GM18505 (cell line): Measurements from ENCODE around the gene ARHGEF10L.
"Not testable (repeated sequence)": the region's sequence is repeated elsewhere in the genome, so short reads cannot be mapped to it uniquely, and the experiment has no call there.

Experiments used
- ATAC-seq: cut with Tn5 transposase; IDR thresholded peaks from one replicate; pipeline ENCODE4 v1.9.1; 2021; ENCODE audit not compliant: unreplicated experiment
- POLR2A ChIP-seq: IDR thresholded peaks from 4 replicates; pipeline ENCODE4 v1.6.1; 2011; ENCODE audit warnings: borderline replicate concordance; ENCODE audit not compliant: insufficient read depth, insufficient read length; ENCODE audit errors: extremely low read depth

The ARHGEF10L gene

DNA sequence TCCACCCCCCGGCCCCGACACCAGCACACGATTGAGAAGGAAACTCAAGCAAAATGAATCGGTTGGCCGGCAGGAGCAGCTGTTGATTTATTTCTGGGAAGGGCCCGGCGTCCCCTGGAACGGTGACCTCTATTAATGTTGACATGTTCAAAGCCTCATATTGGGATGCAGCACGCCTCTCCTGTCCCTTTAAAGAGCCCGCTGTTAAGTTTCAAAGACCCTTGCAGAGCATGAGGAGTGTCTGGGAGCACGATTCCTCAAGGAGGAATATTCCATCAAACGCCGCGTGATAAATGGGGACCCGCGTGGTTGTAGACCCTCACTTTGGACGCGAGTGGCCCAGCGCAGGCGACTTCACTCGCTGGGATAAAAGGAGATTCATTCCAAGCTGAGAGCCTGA, 194.2 kb downstream of the ARHGEF10L start:
- no peak for TF ChIP-seq POLR2A
- ATAC-seq, result no peak

DNA sequence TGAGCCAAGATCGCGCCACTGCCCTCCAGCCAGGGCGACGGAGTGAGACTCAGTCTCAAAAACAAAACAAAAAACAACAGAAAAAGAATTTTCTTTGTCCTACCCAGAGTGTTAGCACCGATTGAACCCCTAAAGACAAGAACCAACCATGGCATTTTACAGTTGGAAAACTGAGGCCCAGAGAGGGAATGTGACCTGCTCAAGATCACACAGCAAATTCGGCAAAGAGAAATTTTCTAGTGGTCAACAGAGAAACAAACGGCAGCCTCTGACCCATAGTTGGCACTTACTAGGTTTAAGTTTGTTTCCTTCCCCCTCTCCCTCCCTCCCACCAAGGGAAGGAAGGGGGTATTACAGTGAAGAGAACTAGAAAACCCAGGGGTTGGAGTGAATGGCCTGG, 195.1 kb downstream of the ARHGEF10L start:
- no peak for TF ChIP-seq POLR2A
- no peak for ATAC-seq

DNA sequence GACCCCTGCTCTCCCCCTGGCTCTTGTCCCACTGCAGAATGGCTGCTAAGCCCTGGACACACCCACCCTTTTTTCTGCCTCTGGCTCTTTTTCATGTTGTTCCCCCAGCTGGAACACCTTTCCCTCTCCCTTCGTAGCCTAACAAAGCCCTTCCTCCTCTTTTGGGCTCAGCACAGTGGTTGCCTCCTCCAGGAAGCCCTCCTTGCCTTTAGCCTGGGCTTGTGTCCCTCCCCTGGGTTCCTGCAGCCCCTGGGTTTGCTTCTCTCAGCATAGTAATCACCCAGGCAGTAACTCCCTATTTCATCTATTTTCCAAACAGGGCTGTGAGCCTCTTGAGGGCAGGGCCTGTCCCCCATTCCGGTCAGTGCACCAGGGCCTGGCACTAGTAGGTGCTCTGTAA, 195.8 kb downstream of the ARHGEF10L start:
- ATAC-seq, result no peak
- no peak for TF ChIP-seq POLR2A

DNA sequence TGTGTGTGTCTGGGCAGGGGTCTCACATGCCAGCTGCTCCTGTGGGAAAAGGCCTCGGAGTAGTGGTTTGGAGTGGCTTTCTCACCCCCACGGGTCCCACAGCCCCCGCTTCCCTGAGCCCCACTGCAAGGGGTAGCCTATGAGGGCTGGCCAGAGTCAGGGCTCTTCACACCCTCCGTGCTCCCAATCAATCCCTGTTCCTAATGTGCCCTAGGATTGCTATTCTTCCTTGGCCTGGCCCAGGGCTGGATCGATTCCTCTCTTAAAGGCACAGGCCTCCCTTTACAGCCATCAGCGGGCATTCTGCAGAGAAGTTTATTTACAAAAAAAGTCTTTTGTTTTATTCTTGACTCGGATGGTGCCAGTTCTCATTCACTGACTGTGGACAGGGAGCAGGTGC, 196.3 kb downstream of the ARHGEF10L start:
- TF ChIP-seq POLR2A, result no peak
- ATAC-seq, result no peak

DNA sequence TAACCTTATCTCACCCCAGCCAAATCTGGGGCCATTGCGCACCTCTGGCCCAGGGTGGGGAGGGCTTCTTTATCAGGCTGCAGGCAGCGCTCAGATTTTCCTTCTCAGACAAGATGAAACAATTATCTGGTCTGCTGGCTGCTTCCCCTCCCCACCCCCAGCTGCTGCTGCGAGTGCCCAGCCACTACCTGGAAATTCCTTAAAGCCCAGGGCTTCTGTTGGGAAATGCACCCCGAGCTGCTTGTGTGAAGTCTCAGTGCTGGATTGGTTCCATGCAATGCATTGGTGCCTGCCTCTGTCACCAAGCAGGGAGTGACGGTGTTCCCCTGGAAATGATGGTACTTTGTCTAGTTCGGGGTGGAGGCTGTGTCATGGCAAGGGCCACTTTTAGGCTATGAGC, 197.1 kb downstream of the ARHGEF10L start:
- no peak for TF ChIP-seq POLR2A
- no peak for ATAC-seq

DNA sequence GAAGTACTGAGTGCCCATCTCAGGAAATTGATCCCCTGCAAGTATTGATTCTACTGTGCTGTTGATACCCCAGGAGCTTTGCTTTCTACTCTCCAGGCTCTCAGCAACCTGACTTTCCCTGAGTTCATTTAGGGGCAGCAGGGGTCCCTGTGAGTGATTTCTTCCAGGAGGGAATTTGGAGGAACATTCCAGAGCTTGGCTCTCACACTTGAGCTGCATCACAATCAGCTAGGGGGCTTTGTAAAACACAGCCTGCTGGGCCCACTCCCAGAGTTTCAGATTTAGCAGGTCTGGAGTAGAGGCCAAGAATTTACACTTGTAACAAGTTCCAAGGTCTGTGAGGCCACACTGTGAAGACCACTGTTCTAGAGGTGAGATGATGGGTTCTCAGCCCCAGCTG, 199.6 kb downstream of the ARHGEF10L start:
- no peak for ATAC-seq
- no peak for TF ChIP-seq POLR2A

DNA sequence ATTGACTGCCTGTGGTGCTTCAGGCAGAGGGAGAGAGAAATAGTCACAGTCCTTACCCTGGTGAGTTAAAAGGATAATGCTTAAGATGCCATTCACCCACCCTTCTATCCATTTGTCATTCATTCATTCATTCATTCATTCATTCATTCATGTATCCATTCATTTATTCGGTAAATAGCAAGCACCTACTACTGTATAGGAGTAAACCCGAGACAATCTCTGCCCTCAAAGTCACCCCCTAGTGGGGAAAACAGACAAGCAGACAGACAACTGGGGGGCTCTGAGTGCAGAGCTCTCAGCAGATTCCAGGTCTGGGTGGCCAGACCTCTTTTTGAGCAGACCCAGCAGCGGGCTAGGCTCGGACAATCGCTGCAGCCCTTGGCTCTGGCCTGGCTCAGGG, 201.6 kb downstream of the ARHGEF10L start:
- no peak for ATAC-seq
- no peak for TF ChIP-seq POLR2A

DNA sequence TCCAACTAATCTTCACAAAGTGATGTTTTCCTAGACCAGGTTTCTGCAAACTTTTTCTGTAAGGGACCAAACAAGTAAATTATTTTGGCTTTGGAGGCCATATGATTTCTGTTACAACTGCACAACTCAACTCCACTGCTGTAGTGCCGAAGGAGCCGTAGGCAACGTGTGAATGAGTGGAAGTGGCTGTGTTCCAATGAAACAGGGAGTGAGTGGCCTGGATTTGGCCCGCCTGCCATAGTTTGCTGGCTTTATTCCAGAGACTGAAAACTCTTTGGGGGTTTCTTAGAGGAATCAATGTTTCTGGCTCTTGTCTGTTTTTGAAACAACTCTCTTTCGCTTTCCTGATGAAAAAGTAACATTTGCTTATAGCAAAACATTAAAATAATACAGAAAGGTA, 203.1 kb downstream of the ARHGEF10L start:
- TF ChIP-seq POLR2A, result no peak
- ATAC-seq, result no peak

DNA sequence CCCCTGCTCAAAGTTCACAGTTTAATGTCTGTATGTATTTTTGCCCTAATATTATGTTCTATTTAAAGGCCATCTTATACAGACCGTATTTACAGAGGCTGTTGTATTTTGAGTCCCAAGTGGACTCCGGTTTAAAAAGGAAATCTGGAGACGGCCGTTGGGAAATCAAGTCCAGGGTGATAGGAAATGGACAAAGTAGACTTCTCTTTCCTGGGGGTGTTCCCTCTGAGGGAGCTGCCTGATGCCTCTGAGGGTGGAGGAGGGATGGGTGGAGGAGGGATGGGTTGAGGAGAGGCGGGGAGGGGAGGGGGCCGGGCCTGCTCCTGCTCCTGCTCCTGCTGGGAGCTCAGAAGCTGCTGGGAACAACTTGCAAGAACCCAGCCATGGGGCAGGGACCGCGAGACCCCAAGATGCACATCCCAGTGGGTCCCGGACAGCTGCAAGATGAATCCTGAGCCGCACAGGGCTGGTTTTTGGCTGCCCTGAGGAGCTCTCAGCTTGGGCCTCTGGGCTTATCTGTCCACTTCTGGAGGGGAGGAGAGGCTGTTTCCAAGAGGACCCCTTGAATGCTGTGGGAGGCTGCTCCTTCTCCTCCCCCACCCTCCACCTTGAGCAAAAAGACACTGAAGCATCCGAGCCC, 203.6 kb downstream of the ARHGEF10L start:
- ATAC-seq, result no peak
- TF ChIP-seq POLR2A, result no peak

DNA sequence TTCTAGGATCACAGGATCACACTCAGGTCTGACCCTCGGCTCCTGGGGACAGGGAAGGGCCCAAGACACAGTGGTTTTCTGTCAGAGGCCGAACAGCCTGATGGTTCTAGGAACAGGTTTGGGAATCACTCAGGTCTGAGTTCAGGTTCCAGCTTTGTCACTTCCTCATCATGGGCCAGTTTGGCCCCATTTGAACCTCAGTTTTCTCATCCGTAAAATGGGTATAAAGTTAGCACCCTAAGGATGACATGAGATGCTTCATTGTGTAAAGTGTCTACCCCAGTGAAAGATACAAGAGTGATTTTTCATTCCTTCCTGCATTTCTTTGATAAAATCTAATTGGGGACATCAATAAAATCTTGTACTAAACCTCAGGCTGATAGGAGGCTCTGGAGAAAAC, 204.4 kb downstream of the ARHGEF10L start:
- no peak for TF ChIP-seq POLR2A
- no peak for ATAC-seq

DNA sequence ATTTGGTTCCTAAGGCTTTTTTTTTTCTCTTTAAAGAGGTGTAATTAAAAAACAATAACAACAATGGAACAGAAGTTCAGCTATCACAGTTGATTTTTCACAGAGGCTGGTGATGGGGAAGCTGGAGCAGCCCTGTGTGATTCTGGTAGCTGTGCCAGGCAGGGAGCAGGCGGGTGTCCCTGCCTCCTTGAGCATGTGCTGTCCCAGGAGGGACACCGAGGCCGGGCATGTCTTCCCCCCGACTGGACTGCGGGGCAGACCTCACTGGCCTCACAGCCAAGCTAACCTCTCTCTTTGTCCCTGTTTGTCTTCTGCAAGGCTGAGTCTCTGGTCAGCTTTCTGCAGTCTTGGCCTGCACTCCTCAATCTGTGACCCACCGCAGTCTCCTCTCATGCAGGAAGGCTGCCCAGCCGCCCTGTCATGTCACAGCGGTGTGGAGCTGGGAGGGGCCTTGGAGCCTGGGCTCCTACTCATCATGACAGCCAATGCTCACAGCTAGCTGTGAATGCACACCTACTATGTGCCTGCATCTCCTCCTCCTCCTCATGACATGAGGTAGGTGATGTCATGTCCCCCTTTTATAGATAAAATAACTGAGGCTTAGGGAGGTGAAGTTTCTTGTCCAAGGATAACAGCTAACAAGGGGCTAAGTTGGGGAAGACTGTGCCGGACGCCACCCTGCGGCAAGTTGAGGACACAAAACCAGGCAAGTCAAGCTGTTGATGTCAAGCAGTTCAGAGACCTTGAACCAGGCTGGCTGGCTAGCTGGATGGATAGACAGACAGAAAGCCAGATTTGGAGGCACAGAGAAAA, 205.4 kb downstream of the ARHGEF10L start:
- no peak for TF ChIP-seq POLR2A
- no peak for ATAC-seq

DNA sequence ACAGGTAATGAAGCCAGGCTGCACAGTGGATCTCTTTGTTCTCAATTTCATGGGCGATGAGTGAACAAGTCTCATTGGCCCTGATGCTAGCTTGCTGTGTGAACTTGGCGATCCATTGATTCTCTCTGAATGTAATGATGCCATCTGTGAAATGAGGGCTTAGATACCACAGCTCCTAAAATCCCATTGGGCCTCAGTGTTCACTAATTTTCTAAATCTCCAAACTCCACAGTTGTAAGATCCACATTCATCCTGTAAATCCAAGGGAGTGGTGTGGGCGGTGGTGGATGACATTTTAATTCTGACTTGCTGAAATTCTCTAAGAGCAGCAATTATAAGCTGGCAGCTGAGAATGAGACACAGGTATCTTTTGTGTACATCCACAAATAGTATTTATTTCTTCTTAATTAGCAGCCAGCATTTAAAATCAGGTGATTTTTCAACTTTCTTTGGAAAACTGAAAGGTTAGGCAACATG, 206.0 kb downstream of the ARHGEF10L start:
- no peak for ATAC-seq
- no peak for TF ChIP-seq POLR2A

DNA sequence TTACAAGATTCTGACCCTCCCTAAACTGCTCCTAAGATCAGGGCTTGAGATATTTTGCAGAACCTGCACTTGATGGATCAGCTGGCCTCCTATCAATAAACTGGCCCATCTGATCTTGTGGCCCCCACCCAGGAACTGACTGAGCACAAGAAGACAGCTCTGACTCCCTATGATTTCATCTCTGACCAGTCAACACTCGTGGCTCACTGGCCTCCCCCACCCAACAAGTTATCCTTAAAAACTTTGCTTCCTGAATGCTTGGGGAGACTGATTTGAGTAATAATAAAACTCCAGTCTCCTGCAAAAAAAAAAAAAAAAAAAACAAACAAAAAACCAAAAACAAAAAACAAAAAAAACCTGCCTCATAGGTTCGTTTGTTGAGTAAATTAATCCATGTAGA, 206.8 kb downstream of the ARHGEF10L start:
- not testable (repeated sequence) for ATAC-seq

DNA sequence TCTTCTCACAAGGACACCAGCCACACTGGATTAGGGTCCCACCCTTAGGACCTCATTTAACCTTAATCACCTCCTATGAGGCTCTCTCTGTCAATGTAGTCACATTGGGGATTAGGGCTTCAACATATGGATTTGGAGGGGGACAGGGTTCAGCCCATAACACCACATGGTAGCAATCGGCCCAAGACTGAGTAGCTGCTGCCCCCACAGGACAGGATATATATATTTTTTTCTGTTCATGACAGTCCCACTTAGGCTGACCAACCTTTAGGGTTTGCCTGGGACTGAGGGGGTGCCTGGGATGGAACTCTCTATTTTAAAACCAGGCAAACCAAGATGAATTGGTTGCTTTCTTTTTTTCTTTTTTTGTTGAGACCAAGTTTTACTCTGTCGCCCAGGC, 207.4 kb downstream of the ARHGEF10L start:
- no peak for TF ChIP-seq POLR2A
- no peak for ATAC-seq
